ENCODE measurements around the gene SASH3.

DNA sequence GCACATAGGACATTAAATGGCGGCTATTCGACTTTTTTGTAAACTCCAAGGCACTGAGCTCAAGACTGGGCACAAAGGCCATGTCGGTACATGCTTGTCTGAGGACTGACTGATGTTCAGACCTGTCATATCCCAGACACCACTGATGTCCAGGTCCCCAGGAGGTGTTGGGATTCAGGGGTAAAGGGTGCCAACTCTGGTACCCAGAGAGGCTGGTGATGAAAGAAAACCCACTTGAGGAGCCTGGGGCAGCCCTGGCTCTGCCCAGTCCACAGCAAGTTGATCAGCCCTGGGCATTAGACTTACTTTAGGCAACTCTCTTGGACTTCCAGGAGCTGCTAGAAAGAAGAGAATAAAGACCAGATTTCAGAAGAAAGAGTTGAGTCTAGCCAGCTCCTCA is 18.7 kb downstream of the SASH3 start:
- TF ChIP-seq, protein P1, sequence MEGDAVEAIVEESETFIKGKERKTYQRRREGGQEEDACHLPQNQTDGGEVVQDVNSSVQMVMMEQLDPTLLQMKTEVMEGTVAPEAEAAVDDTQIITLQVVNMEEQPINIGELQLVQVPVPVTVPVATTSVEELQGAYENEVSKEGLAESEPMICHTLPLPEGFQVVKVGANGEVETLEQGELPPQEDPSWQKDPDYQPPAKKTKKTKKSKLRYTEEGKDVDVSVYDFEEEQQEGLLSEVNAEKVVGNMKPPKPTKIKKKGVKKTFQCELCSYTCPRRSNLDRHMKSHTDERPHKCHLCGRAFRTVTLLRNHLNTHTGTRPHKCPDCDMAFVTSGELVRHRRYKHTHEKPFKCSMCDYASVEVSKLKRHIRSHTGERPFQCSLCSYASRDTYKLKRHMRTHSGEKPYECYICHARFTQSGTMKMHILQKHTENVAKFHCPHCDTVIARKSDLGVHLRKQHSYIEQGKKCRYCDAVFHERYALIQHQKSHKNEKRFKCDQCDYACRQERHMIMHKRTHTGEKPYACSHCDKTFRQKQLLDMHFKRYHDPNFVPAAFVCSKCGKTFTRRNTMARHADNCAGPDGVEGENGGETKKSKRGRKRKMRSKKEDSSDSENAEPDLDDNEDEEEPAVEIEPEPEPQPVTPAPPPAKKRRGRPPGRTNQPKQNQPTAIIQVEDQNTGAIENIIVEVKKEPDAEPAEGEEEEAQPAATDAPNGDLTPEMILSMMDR (IDR thresholded peaks at IDR 0.05; ENCODE audit: insufficient read depth, low read depth, low read length), result no peak
- TF ChIP-seq EZH2 (IDR thresholded peaks at IDR 0.05; ENCODE audit: insufficient read depth, low read length), result no peak
